Activated CD8-positive, alpha-beta memory T cell treated with anti-CD3 and anti-CD28 coated beads, Interleukin-2, amount 50 U/mL, for 24 hours (primary cell): ENCODE data around the gene NR2E3.

Experiments
- DNase-seq: peaks from one replicate; pipeline ENCODE4 v3.0.0-alpha.2; 2020; ENCODE audit errors: extremely low read depth

NR2E3 gene

GRCh38 chr15:71810256-71811035, at the start of gene NR2E3:
Gene NR2E3 (plus strand): TSS chr15:71810554. CDS start chr15:71810744, 190 bp downstream.
- DNase-seq = no peak

- DNase-seq = no peak
These were observed 49.5 kb upstream of the NR2E3 start for GRCh38 chr15:71760852-71761251.

GRCh38 chr15:71761649-71762048, 48.7 kb upstream of the NR2E3 start:
- DNase-seq = no peak

GRCh38 chr15:71768184-71768583, 42.2 kb upstream of the NR2E3 start:
- DNase-seq = no peak

GRCh38 chr15:71773206-71773859, 37.0 kb upstream of the NR2E3 start:
- no peak for DNase-seq

GRCh38 chr15:71775856-71776255, 34.5 kb upstream of the NR2E3 start:
- DNase-seq = no peak

GRCh38 chr15:71776304-71776703, 34.0 kb upstream of the NR2E3 start:
- DNase-seq = no peak

GRCh38 chr15:71777216-71777943, 33.0 kb upstream of the NR2E3 start:
- DNase-seq = no peak

- DNase-seq = no peak
These were observed 31.1 kb upstream of the NR2E3 start for GRCh38 chr15:71779073-71779797.

- DNase-seq = no peak
These were observed 30.0 kb upstream of the NR2E3 start for GRCh38 chr15:71780115-71780976.

- no peak for DNase-seq
These were observed 29.0 kb upstream of the NR2E3 start for GRCh38 chr15:71781179-71781964.

GRCh38 chr15:71781965-71782265, 28.4 kb upstream of the NR2E3 start:
- no peak for DNase-seq

GRCh38 chr15:71782422-71783165, 27.8 kb upstream of the NR2E3 start:
- no peak for DNase-seq

- no peak for DNase-seq
These were observed 25.6 kb upstream of the NR2E3 start for GRCh38 chr15:71784719-71785118.

GRCh38 chr15:71785996-71786395, 24.4 kb upstream of the NR2E3 start:
- DNase-seq = no peak

GRCh38 chr15:71786673-71787072, 23.7 kb upstream of the NR2E3 start:
- no peak for DNase-seq

- DNase-seq = no peak
These were observed 21.4 kb upstream of the NR2E3 start for GRCh38 chr15:71788646-71789579.

GRCh38 chr15:71789616-71790015, 20.7 kb upstream of the NR2E3 start:
- DNase-seq = no peak

- DNase-seq = no peak
These were observed 20.3 kb upstream of the NR2E3 start for GRCh38 chr15:71790081-71790480.
